MM.1S (cell line): Measurements from ENCODE around the gene ELP2.

Experiments used
- DNase-seq: peaks from one replicate; pipeline ENCODE4 v3.0.0-alpha.2; 2015
- H2AFZ ChIP-seq: fragments of 300-600 bp; sonication (generic); 2 replicates; pipeline ENCODE4 v1.6.0; 2016; ENCODE audit warnings: antibody characterized with exemption, low read length
- H3F3A ChIP-seq: fragments of 300-600 bp; sonication (generic); 2 replicates; pipeline ENCODE4 v1.6.1; 2016; ENCODE audit warnings: mild to moderate bottlenecking, antibody characterized with exemption, low read length, moderate library complexity, mixed read lengths; ENCODE audit not compliant: insufficient read depth
- H3K27ac ChIP-seq: fragments of 300-600 bp; sonication (generic); 2 replicates; pipeline ENCODE4 v1.5.1; 2016; ENCODE audit warnings: mild to moderate bottlenecking, low read length
- H3K27me3 ChIP-seq: fragments of 300-600 bp; sonication (generic); replicated peaks from 2 replicates; pipeline ENCODE4 v1.6.0; 2016; ENCODE audit warnings: low read length; ENCODE audit not compliant: insufficient read depth
- H3K36me3 ChIP-seq: fragments of 300-600 bp; sonication (generic); replicated peaks from 2 replicates; pipeline ENCODE4 v1.6.1; 2016; ENCODE audit warnings: mild to moderate bottlenecking, low read length, mixed read lengths; ENCODE audit not compliant: insufficient read depth
- H3K4me1 ChIP-seq: fragments of 300-600 bp; sonication (generic); 2 replicates; pipeline ENCODE4 v1.6.1; 2016; ENCODE audit warnings: low read length, mixed read lengths
- H3K4me2 ChIP-seq: fragments of 300-600 bp; sonication (generic); 2 replicates; pipeline ENCODE4 v1.6.0; 2016; ENCODE audit warnings: low read depth, low read length
- H3K4me3 ChIP-seq: fragments of 300-600 bp; sonication (generic); 2 replicates; pipeline ENCODE4 v1.5.1; 2016; ENCODE audit warnings: low read length, mixed read lengths
- H3K79me2 ChIP-seq: fragments of 300-600 bp; sonication (generic); 2 replicates; pipeline ENCODE4 v1.6.1; 2016; ENCODE audit warnings: mixed run types, low read length, mixed read lengths
- H3K9ac ChIP-seq: fragments of 300-600 bp; sonication (generic); 2 replicates; pipeline ENCODE4 v1.6.1; 2016; ENCODE audit warnings: low read length, mixed read lengths
- H3K9me2 ChIP-seq: fragments of 300-600 bp; sonication (generic); replicated peaks from 2 replicates; pipeline ENCODE4 v1.6.1; 2016; ENCODE audit warnings: mild to moderate bottlenecking, low read length, mixed read lengths; ENCODE audit not compliant: insufficient read depth
- H3K9me3 ChIP-seq: fragments of 300-600 bp; sonication (generic); replicated peaks from 2 replicates; pipeline ENCODE4 v1.6.1; 2016; ENCODE audit warnings: mild to moderate bottlenecking, low read length, mixed read lengths; ENCODE audit not compliant: insufficient read depth
- H4K20me1 ChIP-seq: fragments of 300-600 bp; sonication (generic); 2 replicates; pipeline ENCODE4 v1.6.1; 2016; ENCODE audit warnings: mild to moderate bottlenecking, low read length, moderate library complexity, mixed read lengths; ENCODE audit not compliant: insufficient read depth
- EZH2 ChIP-seq: fragments of 300-600 bp; sonication (generic); optimal IDR thresholded peaks from 2 replicates; pipeline ENCODE3; 2017; ENCODE audit warnings: low read depth, mild to moderate bottlenecking, antibody characterized with exemption, low read length, mixed read lengths
- EZH2phosphoT487 ChIP-seq: fragments of 300-600 bp; sonication (generic); IDR thresholded peaks from 2 replicates; pipeline ENCODE4 v1.6.1; 2018; ENCODE audit warnings: antibody characterized with exemption, low read length
- TF ChIP-seq, protein P1 (sequence below): fragments of 300-600 bp; sonication (generic); IDR thresholded peaks from 2 replicates; pipeline ENCODE4 v1.5.1; 2016; ENCODE audit warnings: antibody characterized with exemption, low read length, mixed read lengths

ELP2 gene

DNA sequence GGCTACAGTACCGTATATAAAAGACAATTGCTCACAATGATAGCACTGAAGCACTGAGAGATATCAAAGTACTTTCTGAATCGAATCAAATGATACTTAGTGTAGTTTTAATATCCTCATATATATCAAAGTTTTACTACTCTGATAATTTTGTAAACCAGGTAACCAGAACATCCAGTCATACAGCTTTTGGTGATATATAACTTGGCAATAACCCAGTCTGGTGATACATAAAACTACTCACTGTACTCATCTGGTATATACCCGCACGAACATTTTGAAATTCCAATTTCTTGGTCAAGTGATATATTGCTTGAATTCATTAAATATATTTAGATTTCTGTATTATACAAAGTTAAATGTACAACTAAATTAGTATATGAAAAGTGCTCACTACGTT, 21.1 kb upstream of the ELP2 start:
- H3K27ac ChIP-seq = no peak overlapping the region

DNA sequence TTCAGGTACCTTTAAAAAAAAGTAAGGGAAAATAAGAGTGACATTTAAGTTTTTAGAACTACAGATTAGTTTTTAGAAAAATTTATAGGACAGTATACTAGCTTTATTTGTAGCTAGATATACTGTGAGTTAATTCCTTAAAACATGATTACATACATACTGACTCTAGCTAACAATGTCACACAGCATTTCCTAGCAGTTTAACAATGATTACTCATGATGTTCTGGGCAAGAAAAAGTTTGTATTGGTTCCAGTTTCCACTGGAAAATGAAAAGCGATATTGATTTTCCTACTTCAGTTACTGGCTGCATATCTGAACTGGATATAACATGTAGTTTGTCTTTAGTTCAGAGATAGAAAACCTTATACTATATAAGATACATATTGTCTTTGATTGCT, 20.0 kb upstream of the ELP2 start:
- H3K27ac ChIP-seq = no peak overlapping the region

More for the DNA sequence above, 21.1 kb upstream of the ELP2 start:
- no peak for TF ChIP-seq EZH2phosphoT487
- TF ChIP-seq, protein P1, sequence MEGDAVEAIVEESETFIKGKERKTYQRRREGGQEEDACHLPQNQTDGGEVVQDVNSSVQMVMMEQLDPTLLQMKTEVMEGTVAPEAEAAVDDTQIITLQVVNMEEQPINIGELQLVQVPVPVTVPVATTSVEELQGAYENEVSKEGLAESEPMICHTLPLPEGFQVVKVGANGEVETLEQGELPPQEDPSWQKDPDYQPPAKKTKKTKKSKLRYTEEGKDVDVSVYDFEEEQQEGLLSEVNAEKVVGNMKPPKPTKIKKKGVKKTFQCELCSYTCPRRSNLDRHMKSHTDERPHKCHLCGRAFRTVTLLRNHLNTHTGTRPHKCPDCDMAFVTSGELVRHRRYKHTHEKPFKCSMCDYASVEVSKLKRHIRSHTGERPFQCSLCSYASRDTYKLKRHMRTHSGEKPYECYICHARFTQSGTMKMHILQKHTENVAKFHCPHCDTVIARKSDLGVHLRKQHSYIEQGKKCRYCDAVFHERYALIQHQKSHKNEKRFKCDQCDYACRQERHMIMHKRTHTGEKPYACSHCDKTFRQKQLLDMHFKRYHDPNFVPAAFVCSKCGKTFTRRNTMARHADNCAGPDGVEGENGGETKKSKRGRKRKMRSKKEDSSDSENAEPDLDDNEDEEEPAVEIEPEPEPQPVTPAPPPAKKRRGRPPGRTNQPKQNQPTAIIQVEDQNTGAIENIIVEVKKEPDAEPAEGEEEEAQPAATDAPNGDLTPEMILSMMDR = no peak
- no peak for TF ChIP-seq EZH2
- Histone ChIP-seq H3K4me2 (no peak overlapping the region), H3K9me3 (no peaks in the 10 kb centered on the region), H3K79me2 (no peaks in the 10 kb centered on the region), H2AFZ (no peak overlapping the region), H4K20me1 (no peaks in the 10 kb centered on the region), H3K4me1 (0 out of 2 replicates have a peak, but pooled peaks cover under 1% of the 10 kb centered on the region), H3F3A (no peaks in the 10 kb centered on the region), H3K9me2 (no peaks in the 10 kb centered on the region), H3K36me3 (no peaks in the 10 kb centered on the region; the same call in 1 of the 2 replicates), H3K9ac (no peak overlapping the region), H3K27me3 (no peaks in the 10 kb centered on the region), H3K4me3 (no peak overlapping the region)
- DNase-seq = no peak

DNA sequence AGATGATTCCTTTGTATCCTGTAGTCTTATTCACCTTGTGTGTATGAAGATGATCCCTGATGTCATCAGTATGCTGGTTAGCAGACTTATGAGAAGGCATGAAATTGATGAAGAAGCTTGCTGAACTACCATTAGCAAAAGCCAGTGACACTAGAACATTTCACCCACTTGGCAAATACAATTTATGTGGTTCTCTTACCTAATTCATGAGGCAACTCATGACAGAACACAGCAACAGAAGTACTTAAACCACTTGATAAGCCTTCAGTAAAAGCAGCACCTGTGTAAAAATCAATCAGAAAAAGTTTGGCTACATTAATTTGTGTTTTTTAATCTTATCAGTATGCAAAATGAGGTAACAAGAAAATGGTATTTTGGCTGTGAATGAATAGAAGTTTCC, 17.4 kb upstream of the ELP2 start:
- Histone ChIP-seq H3K9me3 (no peaks in the 10 kb centered on the region), H3K4me1 (no peaks in the 10 kb centered on the region), H3K79me2 (no peaks in the 10 kb centered on the region), H3F3A (no peaks in the 10 kb centered on the region), H3K9me2 (no peaks in the 10 kb centered on the region), H2AFZ (no peak overlapping the region), H3K4me3 (no peak overlapping the region), H3K27ac (no peak overlapping the region), H3K36me3 (no peaks in the 10 kb centered on the region; the same call in 1 of the 2 replicates), H3K27me3 (no peaks in the 10 kb centered on the region), H4K20me1 (no peaks in the 10 kb centered on the region), H3K9ac (no peak overlapping the region), H3K4me2 (no peak overlapping the region)
- TF ChIP-seq EZH2 (no peak), EZH2phosphoT487 (no peak)
- TF ChIP-seq, protein P1 = no peak
- no peak for DNase-seq

More for the DNA sequence above, 20.0 kb upstream of the ELP2 start:
- Histone ChIP-seq H3K9me2 (no peaks in the 10 kb centered on the region), H3K4me2 (no peak overlapping the region), H4K20me1 (no peaks in the 10 kb centered on the region), H3K4me1 (no peaks in the 10 kb centered on the region), H3K9ac (no peak overlapping the region), H3F3A (no peaks in the 10 kb centered on the region), H3K9me3 (no peaks in the 10 kb centered on the region), H3K4me3 (no peak overlapping the region), H3K36me3 (no peaks in the 10 kb centered on the region; the same call in 1 of the 2 replicates), H2AFZ (no peak overlapping the region), H3K27me3 (no peaks in the 10 kb centered on the region), H3K79me2 (no peaks in the 10 kb centered on the region)
- TF ChIP-seq EZH2phosphoT487 (no peak), EZH2 (no peak)
- TF ChIP-seq, protein P1 = no peak
- DNase-seq = no peak
